Activated T-cell treated with anti-CD3 and anti-CD28 coated beads, Interleukin-2, amount 50 U/mL, for 24 hours (primary cell): Measurements from ENCODE around the gene ADCY1.

Experiments
- DNase-seq: peaks from one replicate; pipeline ENCODE4 v3.0.0-alpha.2; 2020
- H3K27ac Mint-ChIP-seq: 2 replicates; pipeline ENCODE4 v1.8.0; 2020; ENCODE audit warnings: mild to moderate bottlenecking, mixed read lengths
- H3K27me3 Mint-ChIP-seq: 2 replicates; pipeline ENCODE4 v1.8.0; 2020; ENCODE audit warnings: mixed read lengths
- H3K36me3 Mint-ChIP-seq: 2 replicates; pipeline ENCODE4 v1.8.0; 2020; ENCODE audit warnings: low read depth, mixed read lengths
- H3K4me1 Mint-ChIP-seq: 2 replicates; pipeline ENCODE4 v1.8.0; 2020; ENCODE audit warnings: low read depth, mixed read lengths
- H3K4me3 Mint-ChIP-seq: 2 replicates; pipeline ENCODE4 v1.8.0; 2020; ENCODE audit warnings: mild to moderate bottlenecking, moderate library complexity, mixed read lengths
- H3K9me3 Mint-ChIP-seq: 2 replicates; pipeline ENCODE4 v1.8.0; 2020; ENCODE audit warnings: mixed read lengths

Gene ADCY1

DNA sequence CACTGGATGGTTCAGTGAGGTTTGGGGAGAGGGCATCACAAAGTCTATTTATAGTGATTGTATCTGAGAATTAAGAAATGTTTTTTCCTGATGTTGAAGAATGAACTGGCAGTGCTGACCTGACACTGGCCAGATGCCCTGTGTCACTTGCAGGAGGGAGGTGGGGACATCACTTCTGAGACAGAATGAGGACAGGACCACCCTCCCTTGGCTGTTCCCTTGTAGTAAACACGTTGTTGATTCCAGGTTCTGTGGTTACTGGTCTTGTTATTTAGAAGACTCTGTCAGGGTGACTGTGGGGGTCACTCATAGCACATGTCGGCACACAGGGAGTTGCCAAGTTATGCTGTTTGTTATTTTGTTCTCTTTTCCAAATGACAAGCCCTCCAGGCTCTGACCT, 126.4 kb downstream of the ADCY1 start:
- Mint-ChIP-seq H3K4me1 (no peaks in the 10 kb centered on the region), H3K4me3 (no peak overlapping the region), H3K27ac (no peak overlapping the region), H3K36me3 (no peaks in the 10 kb centered on the region), H3K27me3 (peaks cover 23% of the 10 kb centered on the region), H3K9me3 (no peaks in the 10 kb centered on the region)
- no peak for DNase-seq

DNA sequence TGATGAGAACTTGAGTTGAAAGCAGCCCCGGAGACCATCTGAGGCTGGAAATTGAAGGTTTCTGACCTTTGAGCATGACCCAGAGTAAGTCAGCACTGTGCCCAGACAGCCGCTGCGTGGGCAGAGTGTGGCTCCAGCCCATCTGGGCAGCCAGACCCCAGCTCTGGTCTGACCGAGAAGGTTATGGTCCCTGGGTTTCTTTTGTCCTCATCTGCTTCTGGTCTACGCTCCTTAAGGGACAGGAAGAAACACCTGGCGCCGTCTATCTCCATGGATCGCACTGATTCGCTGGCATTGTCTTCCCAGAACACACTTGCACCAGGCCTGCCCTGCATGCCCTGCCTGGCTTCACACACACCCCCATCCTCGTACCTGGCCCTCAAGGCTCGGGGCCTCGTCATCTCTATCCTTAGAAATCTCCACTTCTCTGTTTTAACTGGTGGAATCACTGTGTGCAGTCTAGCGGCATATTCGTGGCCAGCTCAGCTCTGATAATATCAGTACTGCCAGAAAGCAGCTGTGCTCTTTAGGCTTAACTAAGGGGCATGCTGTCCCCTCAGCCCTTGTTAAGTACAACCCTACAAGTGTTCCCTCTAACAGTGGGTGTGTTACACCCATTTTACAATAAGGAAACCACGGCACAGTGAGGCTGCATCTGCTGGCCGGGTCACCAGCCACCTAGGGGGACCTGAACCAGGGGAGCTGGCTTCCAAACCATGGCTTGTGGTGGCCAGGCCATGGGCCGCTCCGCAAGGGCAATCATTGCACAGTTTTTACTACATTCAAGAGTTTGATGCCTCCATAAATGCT, 127.7 kb downstream of the ADCY1 start:
- no peaks in the 10 kb centered on the region for H3K9me3 Mint-ChIP-seq
- H3K4me3 Mint-ChIP-seq = no peak overlapping the region
- peak; percentile 3 for DNase-seq
- peaks cover 23% of the 10 kb centered on the region for H3K27me3 Mint-ChIP-seq
- H3K4me1 Mint-ChIP-seq = no peaks in the 10 kb centered on the region
- H3K27ac Mint-ChIP-seq = no peak overlapping the region
- H3K36me3 Mint-ChIP-seq = no peaks in the 10 kb centered on the region

DNA sequence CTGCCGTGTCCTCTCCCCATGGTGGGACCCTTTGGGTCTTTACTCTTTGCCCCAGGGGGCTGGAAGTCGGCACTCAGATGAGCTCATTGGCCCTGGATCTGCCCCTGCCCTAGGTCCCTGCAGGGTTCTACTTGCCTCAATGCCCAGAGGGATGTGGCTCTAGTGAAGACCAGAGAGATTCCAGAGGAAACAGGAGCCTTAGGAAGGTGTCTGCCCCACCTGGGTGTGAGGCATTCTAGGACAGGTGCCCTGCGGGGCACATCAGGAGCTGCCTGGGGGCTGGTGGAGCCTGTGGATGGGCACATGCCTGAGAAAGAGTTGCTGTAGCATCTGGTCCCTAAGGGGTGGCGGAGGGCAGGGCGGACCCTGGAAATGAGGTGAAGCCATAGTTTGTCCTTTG, 128.6 kb downstream of the ADCY1 start:
- Mint-ChIP-seq H3K36me3 (no peaks in the 10 kb centered on the region), H3K27me3 (peaks cover 23% of the 10 kb centered on the region), H3K4me1 (no peaks in the 10 kb centered on the region), H3K4me3 (no peak overlapping the region), H3K9me3 (no peaks in the 10 kb centered on the region), H3K27ac (no peak overlapping the region)
- DNase-seq = peak; percentile 5

DNA sequence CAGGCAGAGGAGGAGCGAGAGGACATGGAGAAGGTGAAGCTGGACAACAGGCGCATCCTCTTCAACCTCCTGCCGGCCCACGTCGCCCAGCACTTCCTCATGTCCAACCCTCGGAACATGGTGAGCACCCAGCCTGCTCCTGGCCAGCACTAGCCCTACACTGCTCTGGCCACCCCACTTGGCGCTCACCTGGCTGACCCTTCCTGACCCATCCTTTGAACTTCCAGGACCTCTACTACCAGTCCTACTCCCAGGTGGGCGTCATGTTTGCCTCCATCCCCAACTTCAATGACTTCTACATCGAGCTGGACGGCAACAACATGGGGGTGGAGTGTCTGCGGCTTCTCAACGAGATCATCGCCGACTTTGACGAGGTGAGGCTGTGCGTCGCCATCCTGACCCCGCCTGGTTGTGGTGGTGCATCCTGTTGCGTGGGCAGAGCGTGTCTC, 129.2 kb downstream of the ADCY1 start:
- no peak overlapping the region for H3K27ac Mint-ChIP-seq
- H3K4me3 Mint-ChIP-seq = no peak overlapping the region
- peak; percentile 1 for DNase-seq
- no peaks in the 10 kb centered on the region for H3K9me3 Mint-ChIP-seq
- H3K4me1 Mint-ChIP-seq = no peaks in the 10 kb centered on the region
- H3K36me3 Mint-ChIP-seq = no peaks in the 10 kb centered on the region
- peaks cover 23% of the 10 kb centered on the region for H3K27me3 Mint-ChIP-seq

DNA sequence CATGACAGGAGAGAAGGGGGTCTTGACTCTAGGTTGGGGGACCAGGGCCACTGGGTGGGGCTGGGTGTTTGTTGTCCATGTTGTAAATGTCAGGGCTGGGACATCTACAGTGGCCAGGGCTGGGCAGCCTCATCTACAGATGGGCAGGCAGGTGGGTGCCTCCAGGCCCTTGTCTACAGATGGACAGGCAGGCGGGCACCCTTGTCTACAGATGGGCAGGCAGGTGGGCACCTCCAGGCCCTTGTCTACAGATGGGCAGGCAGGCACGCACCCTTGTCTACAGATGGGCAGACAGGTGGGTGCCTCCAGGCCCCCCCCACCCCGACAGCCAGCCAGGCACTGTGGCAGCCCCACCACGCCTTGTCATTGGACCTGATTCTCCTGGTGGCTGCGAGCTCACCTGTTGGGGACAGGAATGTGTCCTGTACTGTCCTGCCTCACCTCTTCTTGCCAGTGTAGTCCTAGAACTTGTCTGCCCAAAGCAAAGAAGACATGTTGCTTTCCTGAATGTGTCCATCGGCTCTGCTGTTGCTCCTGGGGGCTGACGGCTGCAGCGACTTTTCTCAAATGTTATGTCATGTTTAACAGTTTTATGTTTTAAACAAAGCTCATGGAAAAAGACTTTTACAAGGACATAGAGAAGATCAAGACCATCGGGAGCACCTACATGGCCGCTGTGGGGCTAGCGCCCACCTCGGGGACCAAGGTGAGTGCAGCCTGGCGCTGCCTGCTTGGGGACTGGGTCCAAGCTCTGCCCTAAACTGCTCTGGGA, 129.9 kb downstream of the ADCY1 start:
- no peaks in the 10 kb centered on the region for H3K9me3 Mint-ChIP-seq
- no peak overlapping the region for H3K27ac Mint-ChIP-seq
- peak; percentile 2 for DNase-seq
- H3K4me3 Mint-ChIP-seq = no peak overlapping the region
- no peaks in the 10 kb centered on the region for H3K4me1 Mint-ChIP-seq
- peaks cover 23% of the 10 kb centered on the region for H3K27me3 Mint-ChIP-seq
- H3K36me3 Mint-ChIP-seq = no peaks in the 10 kb centered on the region

DNA sequence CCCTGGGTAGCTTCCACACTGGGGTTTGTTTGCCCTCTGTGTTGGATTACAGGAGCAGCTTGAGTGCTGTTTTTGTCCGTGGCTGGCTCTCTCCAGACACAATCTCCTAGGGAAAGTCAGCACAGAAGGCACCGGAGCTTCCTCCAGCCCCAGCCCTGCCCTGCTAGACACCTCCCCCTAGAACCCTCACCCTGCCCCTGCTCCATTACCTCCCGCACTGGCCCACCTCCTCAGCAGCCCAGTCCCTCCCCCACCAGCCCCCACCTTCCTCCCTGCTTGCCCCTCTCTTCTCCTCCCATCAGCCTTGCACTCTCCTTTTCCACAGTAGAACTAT, 130.5 kb downstream of the ADCY1 start:
- DNase-seq = no peak
- H3K36me3 Mint-ChIP-seq = no peaks in the 10 kb centered on the region
- no peak overlapping the region for H3K27ac Mint-ChIP-seq
- no peaks in the 10 kb centered on the region for H3K9me3 Mint-ChIP-seq
- peaks cover 23% of the 10 kb centered on the region for H3K27me3 Mint-ChIP-seq
- H3K4me1 Mint-ChIP-seq = no peaks in the 10 kb centered on the region
- no peak overlapping the region for H3K4me3 Mint-ChIP-seq

DNA sequence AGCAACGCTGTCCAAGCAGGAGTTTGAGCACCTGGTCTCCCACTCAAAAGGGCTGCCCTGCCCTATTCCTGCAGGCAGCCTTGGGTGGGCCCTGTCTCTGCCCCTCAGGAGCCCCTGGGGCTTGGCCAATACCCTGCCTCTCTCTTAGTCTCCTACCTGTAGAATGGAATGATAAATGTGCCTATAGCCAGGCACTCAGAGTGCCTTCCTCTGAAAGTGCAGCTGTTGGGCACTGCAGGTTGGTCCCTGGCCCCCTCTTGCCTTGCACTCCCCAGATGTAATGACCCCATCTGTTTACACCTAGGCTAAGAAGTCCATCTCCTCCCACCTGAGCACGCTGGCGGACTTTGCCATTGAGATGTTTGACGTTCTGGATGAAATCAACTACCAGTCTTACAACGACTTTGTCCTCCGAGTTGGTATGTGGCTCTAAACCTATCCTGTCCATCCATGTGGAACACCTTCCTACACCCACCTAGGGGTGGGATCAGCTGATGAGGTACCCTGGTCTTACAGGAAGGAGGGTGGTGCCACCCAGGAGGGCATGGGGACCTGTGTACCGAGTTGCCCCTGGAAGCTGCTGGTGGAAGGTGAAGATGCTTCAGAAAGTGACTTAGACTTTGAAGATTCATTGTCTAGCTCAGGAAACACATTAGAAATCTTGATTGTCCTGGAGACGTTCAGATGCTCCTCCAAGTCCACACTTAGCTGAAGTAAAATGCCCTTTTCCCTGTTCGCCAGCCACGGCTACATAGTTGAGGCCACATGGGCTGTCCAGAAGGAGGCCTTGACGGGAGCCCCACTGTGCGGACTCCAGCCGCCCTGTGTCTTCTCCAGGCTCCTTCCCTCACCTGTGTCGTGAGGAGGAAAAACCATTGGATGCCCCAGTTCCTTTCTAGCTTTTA, 134.1 kb downstream of the ADCY1 start:
- no peak overlapping the region for H3K4me3 Mint-ChIP-seq
- H3K27ac Mint-ChIP-seq = no peak overlapping the region
- H3K27me3 Mint-ChIP-seq = peaks cover 14% of the 10 kb centered on the region
- H3K4me1 Mint-ChIP-seq = no peaks in the 10 kb centered on the region
- H3K9me3 Mint-ChIP-seq = no peaks in the 10 kb centered on the region
- DNase-seq = no peak
- no peaks in the 10 kb centered on the region for H3K36me3 Mint-ChIP-seq

DNA sequence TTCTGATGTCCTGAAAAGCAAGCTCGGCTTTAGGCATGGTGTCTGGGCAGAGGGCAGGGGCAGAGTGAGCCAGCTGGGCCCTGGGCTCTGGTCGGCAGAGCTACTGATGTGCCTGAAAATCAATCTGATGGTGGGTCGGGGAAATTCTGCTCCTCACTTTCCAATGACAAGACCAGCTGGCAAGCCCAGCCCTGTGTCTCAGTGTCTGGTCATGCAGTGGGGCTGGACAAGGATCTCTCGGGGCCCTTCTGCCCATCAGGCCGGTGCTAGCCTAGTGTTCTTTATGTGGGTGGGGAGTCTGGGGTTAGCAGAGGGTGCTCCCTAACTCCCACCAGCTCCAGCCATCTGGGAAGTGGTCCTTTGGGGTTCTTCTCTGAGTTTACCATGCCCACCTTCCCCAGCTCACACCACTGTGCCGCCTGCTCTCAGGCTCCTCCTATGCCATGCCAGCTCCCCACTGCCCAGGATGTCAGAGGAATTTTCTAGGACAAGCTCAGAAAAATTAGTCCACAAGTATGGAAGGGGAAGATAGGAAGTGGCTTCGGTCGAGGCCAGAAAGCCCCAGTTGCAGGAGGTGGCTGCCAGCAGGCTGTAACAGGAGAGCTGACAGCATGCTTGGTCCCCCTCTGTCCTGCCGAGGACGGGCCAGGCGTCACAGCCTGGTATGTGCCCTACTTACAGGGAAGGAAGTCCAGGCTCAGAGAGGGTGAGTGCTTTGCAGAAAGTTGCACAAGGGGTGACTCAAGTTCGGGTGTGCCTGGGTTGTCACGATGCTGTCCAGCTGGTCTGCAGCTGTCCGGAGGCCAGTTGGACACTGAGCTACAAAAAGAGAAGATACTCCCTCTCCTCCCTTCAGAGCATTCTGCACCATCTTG, 135.2 kb downstream of the ADCY1 start:
- H3K4me1 Mint-ChIP-seq = no peaks in the 10 kb centered on the region
- DNase-seq = no peak
- no peaks in the 10 kb centered on the region for H3K9me3 Mint-ChIP-seq
- peaks cover 11% of the 10 kb centered on the region for H3K27me3 Mint-ChIP-seq
- no peak overlapping the region for H3K27ac Mint-ChIP-seq
- H3K36me3 Mint-ChIP-seq = no peaks in the 10 kb centered on the region
- no peak overlapping the region for H3K4me3 Mint-ChIP-seq

DNA sequence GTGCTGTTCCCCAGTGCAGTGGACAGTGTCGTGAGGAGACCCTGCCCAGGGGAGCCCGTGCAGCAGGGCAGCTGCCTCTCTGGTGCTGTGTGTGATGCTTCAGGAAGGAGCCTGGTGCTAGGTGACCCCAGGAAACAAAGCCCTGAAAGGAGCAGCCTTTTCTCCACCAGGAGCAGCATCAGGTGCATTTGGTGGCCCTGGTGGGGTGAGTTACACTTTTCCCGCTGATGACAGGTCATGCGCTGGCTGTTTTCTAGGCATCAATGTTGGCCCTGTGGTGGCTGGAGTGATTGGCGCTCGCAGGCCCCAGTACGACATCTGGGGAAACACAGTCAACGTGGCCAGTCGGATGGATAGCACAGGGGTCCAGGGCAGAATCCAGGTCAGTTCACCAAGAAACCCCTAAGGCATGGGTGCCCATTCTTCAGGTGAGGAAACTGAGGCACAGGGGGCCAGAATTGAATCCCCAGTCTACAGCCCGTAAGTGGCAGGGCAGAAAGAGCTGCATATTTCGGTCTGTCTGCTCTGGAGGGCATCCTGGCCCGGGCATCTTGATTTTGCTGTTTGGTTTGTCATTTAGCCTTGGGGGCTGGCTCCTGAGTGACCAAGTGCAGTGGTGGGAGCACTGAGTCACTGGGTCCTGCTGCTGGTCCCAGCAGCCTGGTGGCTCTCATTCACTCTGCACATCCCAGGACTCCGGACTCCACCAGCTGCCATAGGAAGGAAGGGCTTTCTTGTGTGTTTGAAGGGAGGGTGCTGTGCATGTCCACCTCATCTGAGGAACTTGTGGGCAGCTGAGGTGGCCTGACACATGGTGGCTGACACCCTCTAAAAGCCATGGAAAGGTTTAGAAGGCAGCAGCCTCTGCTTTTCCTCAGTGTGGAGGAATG, 136.3 kb downstream of the ADCY1 start:
- DNase-seq = no peak
- H3K27me3 Mint-ChIP-seq = peaks cover 11% of the 10 kb centered on the region
- no peaks in the 10 kb centered on the region for H3K4me1 Mint-ChIP-seq
- H3K9me3 Mint-ChIP-seq = no peaks in the 10 kb centered on the region
- no peaks in the 10 kb centered on the region for H3K36me3 Mint-ChIP-seq
- no peak overlapping the region for H3K4me3 Mint-ChIP-seq
- H3K27ac Mint-ChIP-seq = no peak overlapping the region

DNA sequence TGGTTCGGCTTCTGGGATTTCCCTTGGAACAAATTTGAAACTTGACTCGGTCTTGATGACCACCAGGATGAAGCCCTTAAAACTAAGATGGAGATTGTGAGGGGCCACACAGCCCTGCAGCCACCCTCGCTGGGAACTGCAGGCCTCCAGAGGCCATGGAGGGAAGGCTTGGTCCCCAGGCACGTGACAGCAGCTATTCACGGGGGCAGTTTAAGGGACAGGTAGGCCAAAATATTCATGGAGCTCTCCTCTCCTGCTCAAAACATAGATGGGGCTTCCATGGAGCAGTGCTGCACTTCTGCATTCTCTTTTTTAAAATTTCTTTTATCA, 137.0 kb downstream of the ADCY1 start:
- Mint-ChIP-seq H3K36me3 (no peaks in the 10 kb centered on the region), H3K4me3 (no peak overlapping the region), H3K27ac (no peak overlapping the region), H3K4me1 (no peaks in the 10 kb centered on the region), H3K9me3 (no peaks in the 10 kb centered on the region), H3K27me3 (peaks cover 11% of the 10 kb centered on the region)
- no peak for DNase-seq

DNA sequence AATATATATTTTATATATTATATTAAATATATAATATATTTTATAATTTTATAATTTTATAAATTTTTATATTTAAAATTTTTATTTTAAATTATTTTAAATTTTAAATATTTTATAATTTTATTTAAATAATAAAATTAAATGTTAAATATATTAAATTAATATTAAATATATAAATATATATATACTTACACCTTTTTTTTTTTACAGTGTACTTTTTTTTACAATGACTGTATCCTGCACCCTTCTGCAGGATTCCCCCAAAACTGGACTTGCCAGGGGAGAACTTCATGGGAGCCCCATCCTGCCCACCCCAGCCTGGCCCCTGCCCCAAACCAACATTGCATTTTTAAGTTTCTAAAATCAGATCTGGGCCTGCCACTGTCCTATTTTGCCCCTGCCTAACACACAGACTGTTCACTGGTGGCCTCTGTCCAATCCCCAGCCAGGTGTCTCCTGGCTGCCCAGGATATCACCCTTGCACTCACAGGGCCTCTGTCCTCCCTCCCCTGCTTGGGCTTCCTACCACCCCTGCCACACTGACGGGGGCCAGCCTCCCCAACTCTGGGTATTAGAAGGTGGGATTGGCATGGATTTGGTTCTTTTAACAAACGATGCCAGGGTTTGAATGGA, 138.0 kb downstream of the ADCY1 start:
- no peak for DNase-seq
- Mint-ChIP-seq H3K27ac (no peak overlapping the region), H3K27me3 (peaks cover 11% of the 10 kb centered on the region), H3K4me1 (no peaks in the 10 kb centered on the region), H3K4me3 (no peak overlapping the region), H3K36me3 (no peaks in the 10 kb centered on the region), H3K9me3 (no peaks in the 10 kb centered on the region)

DNA sequence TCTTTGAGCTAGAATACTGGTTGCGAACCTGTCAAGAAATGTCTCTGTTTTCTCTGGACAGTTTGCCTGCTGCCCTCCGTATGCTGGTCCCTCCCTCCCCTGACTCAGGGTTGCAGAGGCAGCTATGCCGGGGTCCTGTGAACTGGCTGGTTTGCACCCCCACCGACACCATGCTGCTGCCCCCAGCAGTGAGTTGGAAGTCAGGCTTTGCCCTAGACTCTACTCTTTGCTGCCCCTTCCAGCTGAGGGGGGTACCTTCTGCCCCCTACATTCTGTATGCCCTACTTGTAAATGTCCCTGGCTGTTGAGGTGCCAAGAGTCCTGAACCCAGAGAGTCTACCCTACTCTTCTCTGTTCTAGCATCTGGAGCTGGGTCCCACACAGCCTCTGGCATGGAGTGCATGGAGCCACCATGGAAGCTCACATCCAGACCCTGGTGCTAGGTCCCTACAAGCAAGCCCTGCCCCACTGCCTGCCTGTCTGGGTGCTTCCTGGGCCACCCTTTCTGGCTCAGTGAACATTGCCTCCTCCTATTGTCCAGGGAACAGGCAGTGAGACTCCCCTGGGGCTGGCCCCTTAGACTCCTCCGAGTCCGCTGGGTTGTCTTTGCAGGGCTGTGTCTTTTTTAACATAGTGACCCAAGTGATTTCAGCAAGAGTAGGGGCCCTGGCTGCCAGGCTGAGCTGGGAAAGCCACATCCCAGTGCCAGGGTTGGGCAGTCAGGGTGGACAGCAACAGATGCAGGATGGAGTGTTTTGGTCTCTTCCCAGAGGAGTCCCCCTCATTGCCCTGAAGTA, 138.9 kb downstream of the ADCY1 start:
- no peaks in the 10 kb centered on the region for H3K4me1 Mint-ChIP-seq
- H3K36me3 Mint-ChIP-seq = no peaks in the 10 kb centered on the region
- no peak overlapping the region for H3K4me3 Mint-ChIP-seq
- H3K27me3 Mint-ChIP-seq = peaks cover 11% of the 10 kb centered on the region
- DNase-seq = no peak
- no peaks in the 10 kb centered on the region for H3K9me3 Mint-ChIP-seq
- H3K27ac Mint-ChIP-seq = no peak overlapping the region
